ENCODE measurements around the gene HEBP2.

HEBP2 gene

GRCh38 chr6:138443979-138444378 lies 40.0 kb downstream of the HEBP2 start:
- in situ Hi-C loops (cut with MboI; ENCODE audit: low sequenced_read_pairs, unreplicated experiment): no loop called here
- DNase-seq (ENCODE audit: low spot score): no peak
- TF ChIP-seq CTCF (IDR thresholded peaks at IDR 0.05; ENCODE audit: borderline replicate concordance, control extremely low read depth, extremely low read depth, insufficient read depth, missing control alignments): no peak

GRCh38 chr6:138446821-138447220 lies 42.8 kb downstream of the HEBP2 start:
- TF ChIP-seq CTCF (IDR thresholded peaks at IDR 0.05; ENCODE audit: borderline replicate concordance, control extremely low read depth, extremely low read depth, insufficient read depth, missing control alignments): no peak
- in situ Hi-C loops (cut with MboI; ENCODE audit: low sequenced_read_pairs, unreplicated experiment): no loop called here
- no peak for DNase-seq (ENCODE audit: low spot score)

GRCh38 chr6:138450445-138450844 lies 46.4 kb downstream of the HEBP2 start:
- no peak for TF ChIP-seq CTCF (IDR thresholded peaks at IDR 0.05; ENCODE audit: borderline replicate concordance, control extremely low read depth, extremely low read depth, insufficient read depth, missing control alignments)
- in situ Hi-C loops (cut with MboI; ENCODE audit: low sequenced_read_pairs, unreplicated experiment): no loop called here
- no peak for DNase-seq (ENCODE audit: low spot score)

GRCh38 chr6:138451043-138451442 lies 47.0 kb downstream of the HEBP2 start:
- no peak for TF ChIP-seq CTCF (IDR thresholded peaks at IDR 0.05; ENCODE audit: borderline replicate concordance, control extremely low read depth, extremely low read depth, insufficient read depth, missing control alignments)
- in situ Hi-C loops (cut with MboI; ENCODE audit: low sequenced_read_pairs, unreplicated experiment): no loop called here
- DNase-seq (ENCODE audit: low spot score): no peak

- TF ChIP-seq CTCF (IDR thresholded peaks at IDR 0.05; ENCODE audit: borderline replicate concordance, control extremely low read depth, extremely low read depth, insufficient read depth, missing control alignments): no peak
- DNase-seq (ENCODE audit: low spot score): no peak
- in situ Hi-C loops (cut with MboI; ENCODE audit: low sequenced_read_pairs, unreplicated experiment): no loop called here
Measured at GRCh38 chr6:138454981-138455706, 51.1 kb downstream of the HEBP2 start.

- in situ Hi-C loops (cut with MboI; ENCODE audit: low sequenced_read_pairs, unreplicated experiment): no loop called here
- peak; percentile 50 for DNase-seq (ENCODE audit: low spot score)
- TF ChIP-seq CTCF (IDR thresholded peaks at IDR 0.05; ENCODE audit: borderline replicate concordance, control extremely low read depth, extremely low read depth, insufficient read depth, missing control alignments): no peak
Measured at GRCh38 chr6:138455746-138456400, 51.9 kb downstream of the HEBP2 start.

Data from GM13976 (cell line).